ENCODE data around the gene MBD5. TPM values are rescaled to one million over a fixed set of nuclear protein-coding genes. Genes with fewer than 3 reads are reported as not detected.

MBD5 gene
- total RNA-seq, 1 donor, result 25.1 TPM

Other genes starting within 250 kb of the MBD5 start
- 39.9 TPM for gene ACVR2A, start 176.1 kb upstream of the MBD5 start, total RNA-seq
- 25.7 TPM for gene ORC4, start 354 bp upstream of the MBD5 start, total RNA-seq

Measured in mononuclear cell (primary cell).